HG02884 (cell line): ENCODE data around the gene TMEM63C.

ENCODE experiments used
- ATAC-seq: cut with Tn5 transposase; IDR thresholded peaks from one replicate; pipeline ENCODE4 v1.9.1; 2021; ENCODE audit warnings: mild to moderate bottlenecking, moderate library complexity; ENCODE audit not compliant: unreplicated experiment

Gene TMEM63C

DNA sequence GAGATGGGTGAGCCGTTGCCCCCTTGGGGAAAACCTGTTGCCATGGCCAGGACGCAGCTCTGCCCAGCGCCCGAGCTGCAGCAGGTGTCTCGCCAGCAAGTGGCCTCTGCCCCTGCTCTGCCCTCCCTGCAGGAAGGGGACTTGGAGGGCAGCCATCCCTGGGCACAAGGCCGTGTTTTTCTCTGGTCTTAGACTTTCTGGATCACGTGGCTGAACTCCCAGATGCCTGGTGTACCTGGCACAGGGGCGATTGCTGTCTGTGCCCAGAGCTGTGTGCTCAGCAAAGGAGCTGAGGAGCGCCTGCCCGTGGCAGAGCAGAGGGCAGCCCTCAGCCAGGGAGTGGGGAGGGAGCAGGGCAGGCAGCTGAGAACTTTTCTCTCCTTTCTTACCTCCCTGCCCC lies 38.0 kb downstream of the TMEM63C start:
- ATAC-seq, result no peak

GRCh38 chr14:77220246-77221017 lies 38.8 kb downstream of the TMEM63C start:
- ATAC-seq, result no peak

- no peak for ATAC-seq
Measured at GRCh38 chr14:77221241-77221871, 39.8 kb downstream of the TMEM63C start.

- no peak for ATAC-seq
Measured at GRCh38 chr14:77222546-77223225, 41.1 kb downstream of the TMEM63C start.

- no peak for ATAC-seq
Measured at GRCh38 chr14:77224212-77224611, 42.6 kb downstream of the TMEM63C start.

- no peak for ATAC-seq
Measured at GRCh38 chr14:77225254-77225653, 43.7 kb downstream of the TMEM63C start.

- ATAC-seq, result no peak
Measured at GRCh38 chr14:77225892-77226557, 44.4 kb downstream of the TMEM63C start.

GRCh38 chr14:77228056-77228455 lies 46.5 kb downstream of the TMEM63C start:
- ATAC-seq, result no peak

DNA sequence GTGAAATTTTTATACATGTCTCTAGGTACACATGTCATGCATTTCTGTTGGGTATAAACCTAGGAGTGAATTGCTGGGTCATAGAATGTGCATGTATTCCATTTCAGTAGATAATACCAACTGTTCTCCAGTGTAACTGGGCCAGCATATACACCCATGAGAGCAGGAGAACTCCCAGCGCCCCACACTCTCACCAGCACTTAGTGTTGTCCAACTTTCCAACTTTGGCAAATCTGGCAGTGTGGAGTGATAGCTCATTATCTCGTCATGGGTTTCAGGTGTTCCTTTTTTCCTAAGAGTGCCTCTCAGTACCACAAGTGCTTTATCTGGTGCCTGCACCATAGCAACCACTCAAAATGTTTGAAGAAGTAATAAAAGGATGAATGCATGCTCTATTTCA lies 49.3 kb downstream of the TMEM63C start:
- ATAC-seq, result no peak

DNA sequence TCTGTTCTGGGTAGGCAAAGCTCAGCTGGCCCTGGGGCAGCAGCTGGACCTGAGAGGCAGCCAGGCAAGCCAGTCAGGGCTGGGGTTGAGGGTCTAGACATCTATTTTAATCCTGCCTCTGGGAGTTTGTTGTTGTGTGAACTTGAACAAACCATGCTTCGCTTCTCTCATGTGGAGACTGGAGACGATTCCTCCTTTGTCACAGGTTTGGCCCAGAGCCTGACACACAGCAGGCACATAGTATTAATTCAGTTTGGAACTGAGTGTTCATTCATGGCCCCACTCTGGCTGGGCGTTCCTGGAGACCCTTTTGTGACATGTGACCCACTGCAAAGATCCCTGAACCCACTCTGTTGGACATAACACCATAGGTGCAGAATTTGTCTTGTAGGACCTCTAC lies 50.1 kb downstream of the TMEM63C start:
- no peak for ATAC-seq

DNA sequence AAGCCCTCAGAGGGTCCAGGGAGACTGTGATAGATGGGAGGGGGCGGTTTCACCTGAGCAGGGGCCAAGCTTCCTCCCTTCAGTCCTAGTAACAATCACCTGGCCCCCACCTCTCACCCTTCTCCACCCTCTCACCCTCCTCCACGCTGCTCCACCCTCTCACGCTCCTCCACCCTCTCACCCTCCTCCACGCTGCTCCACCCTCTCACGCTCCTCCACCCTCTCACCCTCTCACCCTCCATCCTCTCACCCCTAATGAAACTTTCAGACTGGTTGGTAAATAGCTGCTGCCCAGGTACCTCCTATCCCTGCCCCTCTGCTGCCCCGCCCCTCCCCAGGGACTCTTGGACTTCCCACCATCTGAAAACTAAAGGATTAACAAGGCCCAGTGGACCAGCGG lies 55.2 kb downstream of the TMEM63C start:
- ATAC-seq, result no peak

- ATAC-seq, result no peak
Measured at GRCh38 chr14:77238356-77238755, 56.8 kb downstream of the TMEM63C start.

GRCh38 chr14:77238996-77239395 lies 57.4 kb downstream of the TMEM63C start:
- ATAC-seq, result no peak

- no peak for ATAC-seq
Measured at GRCh38 chr14:77239412-77239811, 57.8 kb downstream of the TMEM63C start.

DNA sequence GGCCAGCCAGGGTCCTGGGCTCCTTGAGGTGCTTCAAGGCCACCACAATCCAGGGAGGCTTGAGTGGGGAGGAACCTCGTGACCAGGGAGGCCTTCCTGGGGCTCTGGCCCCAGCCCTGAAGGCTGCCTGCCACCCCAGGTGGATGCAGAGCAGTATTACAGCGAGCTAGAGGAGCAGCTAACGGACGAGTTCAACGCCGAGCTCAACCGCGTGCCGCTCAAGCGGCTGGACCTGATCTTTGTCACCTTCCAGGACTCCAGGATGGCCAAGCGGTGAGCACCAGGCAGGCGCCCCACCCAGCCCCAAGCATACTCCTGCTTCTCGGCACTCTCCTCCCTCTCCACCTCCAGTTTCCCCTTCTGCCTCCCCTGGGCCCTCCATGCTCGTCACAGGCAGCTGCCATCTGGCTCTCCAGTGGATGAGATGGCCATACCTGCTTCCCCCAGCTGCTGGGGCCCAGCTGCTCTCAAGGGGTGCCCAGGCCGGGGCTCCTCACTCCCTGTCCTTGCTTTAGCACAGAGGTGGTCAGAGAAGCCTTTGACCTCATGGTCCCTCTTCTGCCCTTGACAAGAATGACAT lies 58.8 kb downstream of the TMEM63C start:
- ATAC-seq, result no peak

DNA sequence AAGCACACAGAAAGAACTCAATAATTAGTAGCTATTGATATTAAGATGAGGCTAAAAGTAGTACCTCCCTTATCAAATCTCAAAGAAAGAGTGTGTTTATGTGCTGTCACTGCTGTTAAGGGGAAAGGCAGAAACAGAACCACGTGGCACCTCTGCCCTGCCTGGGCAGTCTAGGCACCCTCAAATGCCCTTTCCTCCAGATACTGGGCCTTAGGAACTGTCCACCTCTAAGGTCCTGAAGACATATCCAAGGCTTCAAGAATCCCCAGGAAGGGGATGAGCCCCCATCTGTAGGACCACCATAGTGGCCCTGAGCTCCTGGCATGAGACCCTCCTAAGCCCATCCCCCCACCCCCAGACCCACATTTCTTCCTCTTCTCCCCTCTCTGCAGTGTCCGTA lies 60.4 kb downstream of the TMEM63C start:
- ATAC-seq, result no peak

GRCh38 chr14:77242752-77243151 lies 61.2 kb downstream of the TMEM63C start:
- ATAC-seq, result no peak

DNA sequence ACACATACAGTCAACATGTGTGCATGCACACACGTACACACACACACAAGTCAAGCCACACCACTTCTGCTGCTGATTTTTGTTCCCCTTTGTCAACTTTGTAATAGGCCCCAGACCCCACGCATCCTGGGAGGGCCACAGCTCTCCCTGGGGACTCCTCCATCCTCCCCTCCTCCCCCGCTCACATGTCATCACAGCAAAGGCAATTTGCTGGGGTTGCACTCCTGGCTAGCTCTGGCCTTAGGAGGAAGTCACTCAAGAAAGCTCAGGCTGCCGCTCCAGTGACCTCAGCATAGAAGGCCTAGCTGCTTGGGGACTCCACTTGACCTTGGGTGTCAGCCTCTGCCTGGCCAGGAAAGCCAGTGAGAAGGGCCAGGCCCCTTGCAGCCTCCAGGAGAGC lies 62.3 kb downstream of the TMEM63C start:
- ATAC-seq, result no peak

DNA sequence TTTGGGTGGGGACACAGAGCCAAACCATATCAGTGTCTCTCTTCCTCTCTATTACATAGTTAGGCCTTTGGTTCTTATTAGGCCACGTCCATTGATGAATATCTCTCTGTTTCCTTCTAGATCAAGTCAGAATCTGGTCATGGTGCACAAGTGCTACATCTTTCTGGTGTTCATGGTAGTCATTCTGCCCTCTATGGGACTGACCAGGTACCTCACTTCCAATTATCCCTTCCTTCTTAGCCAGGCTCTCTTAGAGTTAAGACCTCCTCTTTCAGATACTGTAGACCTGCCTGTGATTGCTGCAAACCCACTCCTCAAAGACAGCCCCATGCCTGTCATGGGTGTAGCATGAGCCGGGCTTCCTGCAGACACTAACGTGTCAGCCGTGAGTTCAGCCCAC lies 64.2 kb downstream of the TMEM63C start:
- no peak for ATAC-seq

- no peak for ATAC-seq
Measured at GRCh38 chr14:77246784-77247183, 65.2 kb downstream of the TMEM63C start.

DNA sequence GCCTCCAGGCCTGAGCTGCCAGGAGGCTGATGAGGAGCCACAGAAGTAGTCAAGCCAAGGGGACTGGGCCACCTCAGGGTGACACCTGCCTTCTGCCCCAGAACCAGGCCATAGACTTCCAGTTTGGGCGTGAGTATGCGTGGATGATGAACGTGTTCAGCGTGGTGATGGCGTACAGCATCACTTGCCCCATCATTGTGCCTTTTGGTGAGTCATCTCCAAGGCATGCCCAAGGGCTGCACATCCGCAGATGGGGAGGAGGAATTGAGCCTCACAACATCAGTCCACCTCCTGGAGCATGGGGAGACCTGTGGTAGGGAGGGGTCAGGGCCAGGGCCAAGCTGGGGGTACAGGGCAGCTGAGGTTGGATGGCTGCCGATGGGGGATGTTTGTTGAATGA lies 67.1 kb downstream of the TMEM63C start:
- no peak for ATAC-seq
